Right lobe of liver (tissue), 6 donors: ENCODE results near the gene ESYT2. TPM values are rescaled to one million over a fixed set of nuclear protein-coding genes. Genes with fewer than 3 reads are reported as not detected.

Source experiments
- ATAC-seq, 4 donors: fragments of 200-7000 bp; cut with Tn5 transposase; one replicate each; pipeline ENCODE4 v1.9.1; 2020; ENCODE audit warnings: mild to moderate bottlenecking in 4 of 4, moderate library complexity in 4 of 4
- DNase-seq, 3 donors: peaks; one replicate each; pipeline ENCODE4 v3.0.0-alpha.2; 2020
- H3K27ac ChIP-seq, 3 donors: fragments of 200-600 bp; one replicate each; pipeline ENCODE4 v1.8.0; 2022
- H3K27me3 ChIP-seq, 2 donors: fragments of 200-600 bp; one replicate each; pipeline ENCODE4 v1.8.0; 2022
- H3K36me3 ChIP-seq, 4 donors: fragments of 200-600 bp; sonication (generic) in 1 of 4; one replicate each; pipeline versions ENCODE4 v1.5.1 to v1.8.0; 2017 to 2022; ENCODE audit warnings: control low read depth in 1 of 4
- H3K4me1 ChIP-seq, 4 donors: fragments of 200-600 bp; sonication (generic) in 1 of 4; one replicate each; pipeline versions ENCODE4 v1.5.1 to v1.8.0; 2017 to 2022; ENCODE audit warnings: control low read depth in 1 of 4
- H3K4me3 ChIP-seq, 3 donors: fragments of 200-600 bp; one replicate each; pipeline ENCODE4 v1.8.0; 2022
- H3K9me3 ChIP-seq, 4 donors: fragments of 200-600 bp; sonication (generic) in 1 of 4; one replicate each; pipeline versions ENCODE4 v1.5.1 to v1.8.0; 2017 to 2022; ENCODE audit warnings: control low read depth in 1 of 4
- POLR2A ChIP-seq: fragments of 450-650 bp; IDR thresholded peaks from one replicate; pipeline ENCODE4 v1.6.1; 2017; ENCODE audit warnings: antibody characterized with exemption, mild to moderate bottlenecking
- WGBS: methylation state at CpG from one replicate; pipeline ENCODE4 v1.1.6; 2018; ENCODE audit warnings: low coverage, low lambda C conversion rate; ENCODE audit not compliant: insufficient coverage; ENCODE audit errors: missing lambda C conversion rate; 5-methylcytosine and 5-hydroxymethylcytosine counted together
- intact Hi-C, 2 donors: fragments of 100-400 bp; cut with DNase I; formaldehyde crosslinking; loops; one replicate each; pipeline versions ENCODE4 v1.11.2 to v1.14.1; 2022
- total RNA-seq, 6 experiments: library from RNA; depleted of rRNA in 2 of 6; stranded (reverse); fragments of >200 nt in 2 of 6; fragmentation: NEBNext Ultra II Directional in 3 of 6; extraction: Animal tissue kit (Norgen Biotek cat#: 25700) in 3 of 6; gene quantifications; one replicate each; pipeline versions ENCODE4 v1.1.0 to v1.2.4, GENCODE V29; 2016 to 2023
- TF ChIP-seq, protein P1 (sequence below), 4 donors: fragments of 200-600 bp in 3 of 4; fragments of 450-650 bp in 1 of 4; IDR thresholded peaks; one replicate each; pipeline versions ENCODE4 v1.5.1 to v1.8.0; 2016 to 2022; ENCODE audit warnings: antibody characterized with exemption in 4 of 4, mild to moderate bottlenecking in 2 of 4
- donor health status: DM: no; HTN: yes; CAD: no.
- donor health status: DM: no; HTN: no; CAD: no.
- donor health status: DM: no; HTN: no; CAD: no.
- donor health status: DM: no; HTN: yes; CAD: no.
- donor health status: DM: no; HTN: yes; CAD: no.

ESYT2 gene
- total RNA-seq, 6 experiments from 2014 or later: 19.7 to 28.7 (median 24.2) TPM

DNA sequence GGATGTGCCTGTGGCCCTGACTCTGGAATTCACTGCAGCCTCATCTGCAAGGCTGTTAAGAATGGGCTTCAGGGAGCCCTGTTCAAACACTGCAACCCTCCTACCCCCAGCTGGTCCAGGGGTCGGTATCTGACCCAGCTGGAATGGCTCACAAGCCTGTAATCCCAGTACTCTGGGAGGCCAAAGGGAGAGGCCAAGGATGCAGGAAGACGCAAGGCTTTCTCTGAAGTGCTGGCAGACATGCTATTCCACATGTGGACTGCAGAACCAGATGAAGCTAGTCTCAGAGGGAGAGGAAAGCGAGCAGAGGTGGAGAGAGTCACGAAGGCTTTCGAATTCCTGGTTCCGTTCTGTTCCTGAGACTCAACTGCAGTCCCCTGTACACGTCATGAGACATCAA lies 45.0 kb downstream of the ESYT2 start:
- Histone ChIP-seq H3K36me3 (peaks cover 0 to 6% (median 0%) of the 10 kb centered on the region in 4 donors), H3K4me1 (no peaks in the 10 kb centered on the region), H3K27me3 (no peaks in the 10 kb centered on the region), H3K4me3 (no peak overlapping the region), H3K27ac (no peak overlapping the region), H3K9me3 (no peaks in the 10 kb centered on the region)
- TF ChIP-seq, protein P1, sequence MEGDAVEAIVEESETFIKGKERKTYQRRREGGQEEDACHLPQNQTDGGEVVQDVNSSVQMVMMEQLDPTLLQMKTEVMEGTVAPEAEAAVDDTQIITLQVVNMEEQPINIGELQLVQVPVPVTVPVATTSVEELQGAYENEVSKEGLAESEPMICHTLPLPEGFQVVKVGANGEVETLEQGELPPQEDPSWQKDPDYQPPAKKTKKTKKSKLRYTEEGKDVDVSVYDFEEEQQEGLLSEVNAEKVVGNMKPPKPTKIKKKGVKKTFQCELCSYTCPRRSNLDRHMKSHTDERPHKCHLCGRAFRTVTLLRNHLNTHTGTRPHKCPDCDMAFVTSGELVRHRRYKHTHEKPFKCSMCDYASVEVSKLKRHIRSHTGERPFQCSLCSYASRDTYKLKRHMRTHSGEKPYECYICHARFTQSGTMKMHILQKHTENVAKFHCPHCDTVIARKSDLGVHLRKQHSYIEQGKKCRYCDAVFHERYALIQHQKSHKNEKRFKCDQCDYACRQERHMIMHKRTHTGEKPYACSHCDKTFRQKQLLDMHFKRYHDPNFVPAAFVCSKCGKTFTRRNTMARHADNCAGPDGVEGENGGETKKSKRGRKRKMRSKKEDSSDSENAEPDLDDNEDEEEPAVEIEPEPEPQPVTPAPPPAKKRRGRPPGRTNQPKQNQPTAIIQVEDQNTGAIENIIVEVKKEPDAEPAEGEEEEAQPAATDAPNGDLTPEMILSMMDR (IDR thresholded peaks at IDR 0.05): no peak
- no peak for TF ChIP-seq POLR2A
- intact Hi-C loops: no loop called here
- no peak for DNase-seq
- 91% methylated on average over 6 of the region's 7 CpGs for WGBS
- no peak for ATAC-seq

DNA sequence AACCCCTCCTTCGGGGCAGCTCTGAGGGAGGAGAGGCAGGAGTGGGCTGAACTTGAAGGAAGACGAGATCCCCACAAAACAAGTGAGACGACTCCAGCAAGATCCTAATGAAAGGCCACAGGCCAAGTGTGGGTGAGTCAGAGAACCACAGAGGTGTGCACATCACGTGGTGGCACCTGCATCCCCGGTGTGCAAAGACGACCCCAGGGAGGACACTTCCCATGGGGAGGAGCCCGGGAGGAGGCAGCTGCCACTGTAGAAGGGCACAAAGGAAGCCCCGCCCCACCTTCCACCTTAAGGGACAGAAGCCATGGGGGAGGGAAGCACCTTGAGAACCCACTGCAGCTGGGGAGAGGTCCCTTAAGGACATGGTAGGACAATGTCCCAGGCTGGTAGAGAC lies 45.7 kb downstream of the ESYT2 start:
- 72% methylated on average over 6 of the region's 8 CpGs for WGBS
- H3K27ac ChIP-seq: no peak overlapping the region
- intact Hi-C loops: no loop called here

DNA sequence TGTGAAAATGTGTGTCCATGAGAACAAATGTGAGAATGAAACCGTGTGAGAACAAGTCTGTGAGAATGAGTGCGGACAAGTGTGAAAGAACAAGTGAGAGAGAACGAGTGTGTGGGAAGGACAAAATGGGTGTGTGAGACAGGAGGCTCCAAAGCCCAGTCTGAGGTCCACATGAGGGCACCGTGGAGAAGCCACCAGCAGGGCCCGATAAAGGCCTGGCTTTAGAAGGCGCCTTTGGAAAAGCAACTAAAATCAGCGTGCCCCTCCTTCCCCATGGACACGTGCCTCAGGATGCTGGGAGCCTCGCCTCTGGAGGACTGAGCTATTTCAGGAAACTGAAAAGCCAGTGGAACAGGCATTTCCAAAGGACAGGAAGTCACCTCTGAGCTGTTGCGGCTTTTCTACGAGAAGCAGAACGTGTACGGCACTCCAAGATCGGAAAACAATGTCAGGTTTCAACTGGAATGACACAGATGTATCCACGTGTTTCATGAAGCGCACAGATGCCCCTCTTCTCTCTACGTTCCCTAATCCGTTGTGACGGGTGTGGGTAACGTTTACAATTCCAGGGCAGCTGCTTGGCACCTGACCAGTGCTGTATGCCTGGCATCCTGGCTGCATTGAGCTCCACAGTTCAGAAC lies 46.4 kb downstream of the ESYT2 start:
- Histone ChIP-seq H3K4me1 (no peaks in the 10 kb centered on the region), H3K9me3 (no peaks in the 10 kb centered on the region), H3K27me3 (no peaks in the 10 kb centered on the region), H3K4me3 (no peak overlapping the region), H3K27ac (no peak overlapping the region), H3K36me3 (peaks cover 0 to 6% (median 1%) of the 10 kb centered on the region in 4 donors)
- intact Hi-C loops: no loop called here
- TF ChIP-seq, protein P1 (IDR thresholded peaks at IDR 0.05): peak in 3 of 4 donors; percentile 8 to 23 (median 10)
- TF ChIP-seq POLR2A: no peak
- WGBS: 62% methylated on average over 5 of the region's 20 CpGs
- DNase-seq: no peak
- ATAC-seq: peak; percentile 56 to 77 (median 68)

More for the DNA sequence above, 45.7 kb downstream of the ESYT2 start:
- H3K36me3 ChIP-seq: peaks cover 0 to 6% (median 1%) of the 10 kb centered on the region in 4 donors
- TF ChIP-seq, protein P1 (IDR thresholded peaks at IDR 0.05): no peak
- H3K9me3 ChIP-seq: no peaks in the 10 kb centered on the region
- H3K4me1 ChIP-seq: no peaks in the 10 kb centered on the region
- H3K27me3 ChIP-seq: no peaks in the 10 kb centered on the region
- ATAC-seq (peak in 1 of 4 donors; percentile 37), DNase-seq (no peak)
- H3K4me3 ChIP-seq: no peak overlapping the region

DNA sequence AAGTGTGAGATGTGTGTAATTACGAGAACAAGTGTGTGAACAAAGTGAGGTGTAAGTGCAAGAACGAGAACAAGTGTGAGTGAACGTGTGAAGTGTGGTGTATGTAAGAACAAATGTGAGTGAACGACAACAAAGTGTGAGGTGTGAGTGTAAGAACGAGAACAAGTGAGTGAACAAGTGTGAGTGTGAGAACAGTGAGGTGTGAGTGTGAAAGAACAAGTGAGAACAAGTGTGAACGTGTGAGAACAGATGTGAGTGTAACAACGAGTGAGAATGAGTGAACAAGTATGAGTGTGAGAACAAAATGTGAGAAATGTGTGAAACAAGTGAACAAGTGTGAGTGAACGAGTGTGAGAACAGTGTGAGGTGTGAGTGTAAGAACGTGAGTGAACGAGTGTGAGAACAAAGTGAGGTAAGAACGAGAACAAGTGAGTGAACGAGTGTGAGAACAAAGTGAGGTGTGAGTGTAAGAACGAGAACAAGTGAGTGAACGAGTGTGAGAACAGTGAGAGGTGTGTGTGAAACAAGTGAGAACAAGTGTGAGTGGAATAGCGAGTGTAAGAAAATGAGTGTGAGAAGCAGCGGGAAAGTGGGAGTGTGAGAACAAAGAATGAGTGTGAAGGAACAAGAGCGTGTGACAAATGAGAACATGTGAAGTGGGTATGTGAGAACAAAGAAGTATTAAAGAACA lies 47.2 kb downstream of the ESYT2 start:
- H3K9me3 ChIP-seq: no peaks in the 10 kb centered on the region
- 81% methylated on average over 14 of the region's 17 CpGs for WGBS
- ATAC-seq (no peak), DNase-seq (no peak)
- no peak overlapping the region for H3K4me3 ChIP-seq
- intact Hi-C loops: no loop called here
- peaks cover 0 to 3% (median under 1%) of the 10 kb centered on the region in 4 donors for H3K36me3 ChIP-seq
- H3K27ac ChIP-seq: no peak overlapping the region
- H3K27me3 ChIP-seq: no peaks in the 10 kb centered on the region
- H3K4me1 ChIP-seq: no peaks in the 10 kb centered on the region
- TF ChIP-seq, protein P1 (IDR thresholded peaks at IDR 0.05): no peak
- no peak for TF ChIP-seq POLR2A
